Ovary (tissue), 3 donors: Measurements from ENCODE around the gene HCN4.

Experiments used
- CTCF ChIP-seq, 3 donors: fragments of 450-650 bp in 2 of 3; fragments of 200-600 bp in 1 of 3; IDR thresholded peaks; one replicate each; pipeline versions ENCODE4 v1.5.1 to v1.8.0; 2016 to 2022; ENCODE audit warnings: antibody characterized with exemption in 3 of 3, mild to moderate bottlenecking in 1 of 3
- EP300 ChIP-seq: sonication (generic); formaldehyde crosslinking; IDR thresholded peaks from one replicate; pipeline ENCODE4 v1.6.1; 2017; ENCODE audit warnings: antibody characterized with exemption
- donor health status: DM: no; HTN: no; CAD: no.

GRCh38 chr15:73298522-73299245 is 70.1 kb downstream of the HCN4 start:
- TF ChIP-seq CTCF (IDR thresholded peaks at IDR 0.05) (no peak), EP300 (no peak)
